HL-60 (cell line): ENCODE results near the gene NKIRAS2.

Experiments
- CTCF ChIP-seq: IDR thresholded peaks from one replicate; pipeline ENCODE4 v1.5.1; 2011; ENCODE audit warnings: low read length, control low read depth, inconsistent platforms; ENCODE audit not compliant: insufficient read depth
- GABPA ChIP-seq: IDR thresholded peaks from 2 replicates; pipeline ENCODE4 v1.6.1; 2012; ENCODE audit warnings: low read depth
- POLR2AphosphoS5 ChIP-seq: IDR thresholded peaks from 2 replicates; pipeline ENCODE4 v1.6.1; 2012; ENCODE audit warnings: low read depth
- REST ChIP-seq: IDR thresholded peaks from 2 replicates; pipeline ENCODE4 v1.6.1; 2012; ENCODE audit warnings: low read depth; ENCODE audit not compliant: insufficient replicate concordance
- SPI1 ChIP-seq: IDR thresholded peaks from 2 replicates; pipeline ENCODE4 v1.6.1; 2012; ENCODE audit warnings: low read depth, mild to moderate bottlenecking, borderline replicate concordance

- no peak for TF ChIP-seq CTCF
- no peak for TF ChIP-seq SPI1
- no peak for TF ChIP-seq POLR2AphosphoS5
- no peak for TF ChIP-seq GABPA
- TF ChIP-seq REST: no peak
Observed at GRCh38 chr17:41998497-41998896, 21.4 kb upstream of the NKIRAS2 start.
